Measurements from ENCODE around the gene TBCCD1. TPM values are rescaled to one million over a fixed set of nuclear protein-coding genes. Genes with fewer than 3 reads are reported as not detected.

The TBCCD1 gene
- total RNA-seq, 1 donor from 2014 or later: 8.7 TPM

GRCh38 chr3:186583831-186584230 is 16.7 kb upstream of the TBCCD1 start:
- Histone ChIP-seq H4K20me1 (ENCODE audit: insufficient read depth, low read length) (peaks cover 19% of the 10 kb centered on the region), H2AFZ (ENCODE audit: low read depth, low read length) (no peak overlapping the region), H3K36me3 (ENCODE audit: insufficient read depth, low read length) (peaks cover 61% of the 10 kb centered on the region), H3K4me1 (ENCODE audit: insufficient read depth, low read length) (no peaks in the 10 kb centered on the region), H3K9ac (ENCODE audit: low read length) (no peak overlapping the region), H3K27ac (ENCODE audit: low read depth, low read length) (no peak overlapping the region), H3K9me3 (ENCODE audit: insufficient read depth, low read depth, low read length) (no peaks in the 10 kb centered on the region), H3K4me3 (ENCODE audit: insufficient read depth, low read depth, low read length) (no peak overlapping the region), H3K27me3 (ENCODE audit: insufficient read depth, low read length) (no peaks in the 10 kb centered on the region), H3K79me2 (ENCODE audit: insufficient read depth, low read length) (no peaks in the 10 kb centered on the region), H3K4me2 (ENCODE audit: low read length) (no peak overlapping the region)
- no peaks in the 10 kb centered on the region for H3K9me3 Mint-ChIP-seq (ENCODE audit: unreplicated experiment)
- no peak for TF ChIP-seq EZH2 (IDR thresholded peaks at IDR 0.05; ENCODE audit: insufficient read depth, low read length)
- TF ChIP-seq, protein P1, sequence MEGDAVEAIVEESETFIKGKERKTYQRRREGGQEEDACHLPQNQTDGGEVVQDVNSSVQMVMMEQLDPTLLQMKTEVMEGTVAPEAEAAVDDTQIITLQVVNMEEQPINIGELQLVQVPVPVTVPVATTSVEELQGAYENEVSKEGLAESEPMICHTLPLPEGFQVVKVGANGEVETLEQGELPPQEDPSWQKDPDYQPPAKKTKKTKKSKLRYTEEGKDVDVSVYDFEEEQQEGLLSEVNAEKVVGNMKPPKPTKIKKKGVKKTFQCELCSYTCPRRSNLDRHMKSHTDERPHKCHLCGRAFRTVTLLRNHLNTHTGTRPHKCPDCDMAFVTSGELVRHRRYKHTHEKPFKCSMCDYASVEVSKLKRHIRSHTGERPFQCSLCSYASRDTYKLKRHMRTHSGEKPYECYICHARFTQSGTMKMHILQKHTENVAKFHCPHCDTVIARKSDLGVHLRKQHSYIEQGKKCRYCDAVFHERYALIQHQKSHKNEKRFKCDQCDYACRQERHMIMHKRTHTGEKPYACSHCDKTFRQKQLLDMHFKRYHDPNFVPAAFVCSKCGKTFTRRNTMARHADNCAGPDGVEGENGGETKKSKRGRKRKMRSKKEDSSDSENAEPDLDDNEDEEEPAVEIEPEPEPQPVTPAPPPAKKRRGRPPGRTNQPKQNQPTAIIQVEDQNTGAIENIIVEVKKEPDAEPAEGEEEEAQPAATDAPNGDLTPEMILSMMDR (IDR thresholded peaks at IDR 0.05; ENCODE audit: insufficient read depth, low read depth, low read length): no peak
- H3K36me3 Mint-ChIP-seq (ENCODE audit: low read depth, unreplicated experiment): peaks cover 9% of the 10 kb centered on the region
- DNase-seq (ENCODE audit: low read depth): peak; percentile 63
- no peak overlapping the region for H3K27ac Mint-ChIP-seq (ENCODE audit: unreplicated experiment)
- H3K4me1 Mint-ChIP-seq (ENCODE audit: low read depth, unreplicated experiment): peaks cover 7% of the 10 kb centered on the region
- no peak for FAIRE-seq
- no peak overlapping the region for H3K4me3 Mint-ChIP-seq (ENCODE audit: unreplicated experiment)
- no peaks in the 10 kb centered on the region for H3K27me3 Mint-ChIP-seq (ENCODE audit: low read depth, unreplicated experiment)

DNA sequence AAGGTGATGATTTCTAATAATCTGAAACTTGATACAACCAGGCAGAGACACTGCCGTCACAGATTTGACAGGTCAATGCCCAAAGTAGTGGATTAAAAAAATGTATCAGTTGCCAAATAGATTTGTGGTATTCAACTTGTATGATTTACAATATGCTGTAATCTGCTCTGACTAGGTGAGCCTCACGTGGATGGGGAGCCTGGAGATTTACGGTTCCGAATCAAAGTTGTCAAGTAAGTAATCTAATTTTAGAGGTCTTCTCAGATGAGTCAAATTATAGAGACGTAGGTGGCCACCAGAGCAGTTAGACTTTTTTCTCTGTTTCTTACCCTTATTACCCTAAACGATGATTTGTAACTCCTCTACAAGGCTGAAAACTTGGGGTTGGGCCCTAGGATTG is 15.4 kb upstream of the TBCCD1 start:
- peaks cover 66% of the 10 kb centered on the region for H3K36me3 ChIP-seq (ENCODE audit: insufficient read depth, low read length)
- H3K4me2 ChIP-seq (ENCODE audit: low read length): no peak overlapping the region
- H3K4me3 Mint-ChIP-seq (ENCODE audit: unreplicated experiment): no peak overlapping the region
- H3K27me3 Mint-ChIP-seq (ENCODE audit: low read depth, unreplicated experiment): no peaks in the 10 kb centered on the region
- H3K27ac ChIP-seq (ENCODE audit: low read depth, low read length): no peak overlapping the region
- no peaks in the 10 kb centered on the region for H3K4me1 ChIP-seq (ENCODE audit: insufficient read depth, low read length)
- H2AFZ ChIP-seq (ENCODE audit: low read depth, low read length): no peak overlapping the region
- H3K9me3 Mint-ChIP-seq (ENCODE audit: unreplicated experiment): no peaks in the 10 kb centered on the region
- DNase-seq (ENCODE audit: low read depth) (no peak), FAIRE-seq (no peak)
- H4K20me1 ChIP-seq (ENCODE audit: insufficient read depth, low read length): peaks cover 19% of the 10 kb centered on the region
- no peak overlapping the region for H3K4me3 ChIP-seq (ENCODE audit: insufficient read depth, low read depth, low read length)
- no peaks in the 10 kb centered on the region for H3K9me3 ChIP-seq (ENCODE audit: insufficient read depth, low read depth, low read length)
- H3K4me1 Mint-ChIP-seq (ENCODE audit: low read depth, unreplicated experiment): no peaks in the 10 kb centered on the region
- TF ChIP-seq EZH2 (IDR thresholded peaks at IDR 0.05; ENCODE audit: insufficient read depth, low read length): no peak
- TF ChIP-seq, protein P1 (IDR thresholded peaks at IDR 0.05; ENCODE audit: insufficient read depth, low read depth, low read length): no peak
- H3K79me2 ChIP-seq (ENCODE audit: insufficient read depth, low read length): no peaks in the 10 kb centered on the region
- H3K27me3 ChIP-seq (ENCODE audit: insufficient read depth, low read length): no peaks in the 10 kb centered on the region
- peaks cover 9% of the 10 kb centered on the region for H3K36me3 Mint-ChIP-seq (ENCODE audit: low read depth, unreplicated experiment)
- no peak overlapping the region for H3K27ac Mint-ChIP-seq (ENCODE audit: unreplicated experiment)
- H3K9ac ChIP-seq (ENCODE audit: low read length): no peak overlapping the region

DNA sequence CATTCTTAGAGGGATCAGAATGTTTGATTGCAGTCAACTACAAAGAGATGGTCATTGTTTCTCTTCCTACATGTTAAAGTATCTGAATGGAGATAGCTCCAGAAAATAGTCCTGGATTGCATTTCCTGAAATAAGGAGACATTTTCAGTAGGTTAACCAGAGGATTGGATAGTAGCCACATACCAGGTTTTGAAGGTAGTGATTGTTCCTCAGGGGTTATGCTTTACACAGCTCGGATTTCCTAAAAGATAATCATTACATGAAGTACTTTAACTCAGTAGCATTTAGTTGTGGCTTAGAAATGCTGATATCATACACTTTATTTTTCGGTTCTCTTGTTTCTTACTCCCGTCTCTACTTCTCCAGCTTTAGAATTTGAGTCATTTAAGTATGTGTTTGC is 13.6 kb upstream of the TBCCD1 start:
- H3K27ac ChIP-seq (ENCODE audit: low read depth, low read length): no peak overlapping the region
- H2AFZ ChIP-seq (ENCODE audit: low read depth, low read length): no peak overlapping the region
- no peaks in the 10 kb centered on the region for H3K27me3 ChIP-seq (ENCODE audit: insufficient read depth, low read length)
- H3K4me2 ChIP-seq (ENCODE audit: low read length): no peak overlapping the region
- Mint-ChIP-seq H3K9me3 (ENCODE audit: unreplicated experiment) (no peaks in the 10 kb centered on the region), H3K27ac (ENCODE audit: unreplicated experiment) (no peak overlapping the region), H3K27me3 (ENCODE audit: low read depth, unreplicated experiment) (no peaks in the 10 kb centered on the region), H3K4me1 (ENCODE audit: low read depth, unreplicated experiment) (no peaks in the 10 kb centered on the region), H3K36me3 (ENCODE audit: low read depth, unreplicated experiment) (peaks cover 9% of the 10 kb centered on the region), H3K4me3 (ENCODE audit: unreplicated experiment) (no peak overlapping the region)
- DNase-seq (ENCODE audit: low read depth) (no peak), FAIRE-seq (no peak)
- H3K36me3 ChIP-seq (ENCODE audit: insufficient read depth, low read length): peaks cover 74% of the 10 kb centered on the region
- peaks cover 22% of the 10 kb centered on the region for H4K20me1 ChIP-seq (ENCODE audit: insufficient read depth, low read length)
- no peaks in the 10 kb centered on the region for H3K79me2 ChIP-seq (ENCODE audit: insufficient read depth, low read length)
- no peaks in the 10 kb centered on the region for H3K4me1 ChIP-seq (ENCODE audit: insufficient read depth, low read length)
- TF ChIP-seq, protein P1 (IDR thresholded peaks at IDR 0.05; ENCODE audit: insufficient read depth, low read depth, low read length): no peak
- TF ChIP-seq EZH2 (IDR thresholded peaks at IDR 0.05; ENCODE audit: insufficient read depth, low read length): no peak
- H3K9ac ChIP-seq (ENCODE audit: low read length): no peak overlapping the region
- H3K9me3 ChIP-seq (ENCODE audit: insufficient read depth, low read depth, low read length): no peaks in the 10 kb centered on the region
- H3K4me3 ChIP-seq (ENCODE audit: insufficient read depth, low read depth, low read length): no peak overlapping the region
